HepG2 (cell line): ENCODE results near the gene ESYT3.

Experiments used
- ARNT2 ChIP-seq: sonication (generic); formaldehyde crosslinking; IDR thresholded peaks from 2 replicates; pipeline ENCODE4 v1.8.0; 2022; ENCODE audit warnings: mild to moderate bottlenecking, low read depth, missing genetic modification reagents, moderate library complexity
- MAFF ChIP-seq: IDR thresholded peaks from 2 replicates; pipeline ENCODE4 v1.6.1; 2011; ENCODE audit warnings: low read depth, low read length, improper control_type of control experiment
- TF ChIP-seq, protein P1 (sequence below): sonication (generic); formaldehyde crosslinking; IDR thresholded peaks from 2 replicates; pipeline ENCODE4 v1.8.1; 2023; ENCODE audit warnings: mild to moderate bottlenecking, missing genetic modification reagents
- TF ChIP-seq, protein P2 (sequence below), 2 experiments: sonication (generic) in 1 of 2; formaldehyde crosslinking in 1 of 2; IDR thresholded peaks; 2 replicates each; pipeline versions ENCODE4 v1.5.1 to v1.6.1; 2011 to 2020; ENCODE audit warnings: borderline replicate concordance in 1 of 2, low read depth in 1 of 2, low read length in 1 of 2, mild to moderate bottlenecking in 1 of 2, missing genetic modification reagents in 1 of 2, moderate library complexity in 1 of 2

GRCh38 chr3:138457863-138458735, 23.7 kb downstream of the ESYT3 start:
- TF ChIP-seq MAFF (no peak), ARNT2 (CRISPR knock-in tag) (no peak)
- TF ChIP-seq, protein P1, sequence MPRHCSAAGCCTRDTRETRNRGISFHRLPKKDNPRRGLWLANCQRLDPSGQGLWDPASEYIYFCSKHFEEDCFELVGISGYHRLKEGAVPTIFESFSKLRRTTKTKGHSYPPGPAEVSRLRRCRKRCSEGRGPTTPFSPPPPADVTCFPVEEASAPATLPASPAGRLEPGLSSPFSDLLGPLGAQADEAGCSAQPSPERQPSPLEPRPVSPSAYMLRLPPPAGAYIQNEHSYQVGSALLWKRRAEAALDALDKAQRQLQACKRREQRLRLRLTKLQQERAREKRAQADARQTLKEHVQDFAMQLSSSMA (CRISPR knock-in tag) = no peak
- TF ChIP-seq, protein P2, sequence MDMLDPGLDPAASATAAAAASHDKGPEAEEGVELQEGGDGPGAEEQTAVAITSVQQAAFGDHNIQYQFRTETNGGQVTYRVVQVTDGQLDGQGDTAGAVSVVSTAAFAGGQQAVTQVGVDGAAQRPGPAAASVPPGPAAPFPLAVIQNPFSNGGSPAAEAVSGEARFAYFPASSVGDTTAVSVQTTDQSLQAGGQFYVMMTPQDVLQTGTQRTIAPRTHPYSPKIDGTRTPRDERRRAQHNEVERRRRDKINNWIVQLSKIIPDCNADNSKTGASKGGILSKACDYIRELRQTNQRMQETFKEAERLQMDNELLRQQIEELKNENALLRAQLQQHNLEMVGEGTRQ (IDR thresholded peaks at IDR 0.05; ENCODE audit: low read depth, low read length) = no peak
- TF ChIP-seq, protein P2 (CRISPR knock-in tag; IDR thresholded peaks at IDR 0.05; ENCODE audit: borderline replicate concordance) = no peak
